ENCODE measurements around the gene IKZF3.
"Not testable (repeated sequence)": the region's sequence is repeated elsewhere in the genome, so short reads cannot be mapped to it uniquely, and the experiment has no call there.

The IKZF3 gene

DNA sequence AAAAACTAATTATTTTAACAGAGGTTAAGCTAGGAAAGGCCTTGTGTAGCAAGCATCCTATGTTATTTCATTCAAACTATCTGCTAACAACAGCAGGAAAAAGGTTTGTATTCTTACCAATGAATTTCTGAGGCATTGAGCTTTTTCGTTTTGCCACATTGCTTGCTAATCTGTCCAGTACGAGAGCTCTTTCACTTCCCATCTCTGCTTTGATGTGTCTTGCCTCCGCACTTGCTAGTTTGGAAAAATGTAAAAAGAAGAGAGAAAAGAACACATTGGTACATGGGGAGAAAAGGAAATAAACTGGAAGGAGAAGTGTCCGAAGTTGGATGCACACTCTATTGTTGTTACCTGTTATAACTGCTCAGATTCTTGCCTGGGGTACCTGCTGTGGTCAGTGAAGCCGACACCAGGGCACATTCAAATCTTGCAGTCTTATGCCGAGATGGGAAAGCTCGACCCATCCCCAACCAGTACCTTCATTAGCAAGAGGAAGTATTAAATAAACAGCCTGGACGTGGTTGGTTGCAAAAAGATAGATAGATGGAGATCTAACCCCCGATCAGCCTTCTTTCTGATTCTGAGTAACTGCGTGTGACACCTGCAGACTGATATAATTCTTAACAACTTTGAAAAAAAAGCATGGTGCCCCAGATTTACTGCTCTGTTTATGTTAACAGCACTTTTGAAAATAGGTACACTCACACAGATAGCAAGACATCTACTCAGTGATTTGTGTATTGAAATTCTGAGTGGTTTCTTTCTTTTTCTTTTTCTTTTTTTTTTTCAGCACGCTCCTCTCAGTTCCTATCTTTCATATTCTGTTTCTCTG, 86.4 kb downstream of the IKZF3 start:
- DNase-seq: no peak

DNA sequence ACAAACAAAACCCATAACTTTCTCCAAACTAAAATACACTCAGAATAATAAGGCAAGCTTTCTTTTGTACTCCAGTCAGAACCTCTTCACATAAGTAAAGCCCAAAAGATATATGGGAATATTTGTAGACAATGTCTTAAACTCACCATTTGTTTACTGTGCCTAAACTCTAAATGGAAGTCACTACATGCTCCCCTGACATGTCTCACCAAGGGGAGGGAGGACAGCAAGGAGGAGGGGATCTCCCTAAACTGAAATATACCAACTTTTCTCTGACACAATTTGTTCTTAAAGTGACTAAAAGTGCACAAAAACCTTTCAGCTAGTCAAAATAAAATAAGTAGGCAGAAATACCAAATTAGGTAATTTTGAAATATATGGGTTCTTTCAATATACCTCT, 87.9 kb downstream of the IKZF3 start:
- DNase-seq: no peak

DNA sequence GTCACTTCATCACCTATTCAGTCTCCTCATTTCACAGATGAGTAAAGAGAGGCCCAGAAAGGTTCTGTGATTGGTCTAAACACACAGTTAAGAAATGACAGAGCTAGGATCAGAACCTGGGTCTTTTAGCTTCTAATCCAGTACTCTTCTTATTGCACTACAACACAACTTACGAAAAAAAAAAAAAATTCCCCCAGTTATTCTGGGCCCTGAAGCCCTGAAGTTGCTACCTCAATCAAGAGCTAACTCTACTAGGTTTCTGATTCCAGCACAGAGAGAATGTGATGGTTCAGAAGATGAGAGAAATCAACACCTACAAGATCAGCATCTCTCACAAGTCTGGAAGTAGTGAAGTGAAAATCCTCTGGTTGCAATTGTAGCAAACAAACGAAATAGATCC, 89.1 kb downstream of the IKZF3 start:
- no peak for DNase-seq

GRCh38 chr17:39774047-39774446, 90.1 kb downstream of the IKZF3 start:
- DNase-seq: no peak

DNA sequence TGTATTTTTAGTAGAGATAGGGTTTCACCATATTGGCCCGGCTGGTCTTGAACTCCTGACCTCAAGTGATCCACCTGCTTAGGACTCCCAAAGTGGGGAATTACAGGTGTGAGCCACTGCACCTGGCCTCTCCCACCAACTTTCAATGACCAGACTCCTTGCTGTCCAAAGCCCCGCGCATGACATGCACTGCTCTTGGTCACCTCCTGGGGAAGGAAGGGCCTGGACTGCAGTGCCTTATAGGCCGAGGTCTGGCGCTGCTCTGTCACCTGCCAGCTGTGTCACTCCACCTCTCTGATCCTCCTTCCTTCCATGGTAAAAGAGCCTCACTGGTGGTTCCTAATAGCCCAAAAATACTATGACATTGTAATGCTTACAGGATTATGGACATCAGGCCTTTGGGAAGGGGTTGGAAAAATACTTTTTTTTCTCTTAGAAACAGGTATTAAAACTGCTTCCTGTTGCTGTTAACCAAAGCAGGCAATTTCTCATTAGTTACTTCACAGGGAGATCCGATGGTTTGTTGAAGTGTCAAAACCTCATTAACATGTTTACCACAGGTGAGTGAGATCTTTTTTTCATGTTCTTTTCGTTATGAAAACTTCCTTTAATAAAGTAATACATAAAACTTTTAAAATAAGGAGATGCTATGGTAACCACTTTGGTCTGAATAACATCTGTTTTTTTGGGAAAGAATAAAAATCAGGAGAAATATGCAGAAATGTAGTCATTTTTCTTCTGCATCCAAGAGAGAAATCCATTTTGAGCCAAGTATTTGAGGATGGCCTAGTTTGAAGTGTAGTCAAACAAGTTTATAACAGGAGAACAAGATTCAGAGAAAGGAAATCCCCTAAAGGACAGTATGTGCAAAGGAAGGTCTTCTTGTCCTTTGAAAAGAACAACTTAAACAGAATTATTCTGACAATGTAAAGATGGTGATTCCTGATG, 90.9 kb downstream of the IKZF3 start:
- no peak for DNase-seq

DNA sequence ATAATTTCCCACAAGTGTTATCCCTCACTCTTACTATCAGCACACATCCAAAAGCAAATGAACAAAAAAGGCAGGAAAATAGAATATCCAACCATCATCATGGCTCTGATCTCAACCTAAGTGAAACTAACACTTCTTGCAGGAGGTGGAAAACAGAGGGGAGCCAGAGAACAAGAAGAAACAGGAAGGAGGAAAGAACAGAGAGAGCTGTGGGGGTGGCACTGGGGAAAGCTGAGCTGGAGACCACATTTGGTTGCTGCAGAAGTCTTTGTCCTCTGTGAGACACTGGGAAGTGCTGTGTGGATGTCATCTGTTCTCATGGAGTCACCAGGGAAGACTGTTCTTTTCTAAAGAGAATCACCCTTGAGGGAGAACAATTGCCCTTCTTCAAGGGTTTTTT, 91.7 kb downstream of the IKZF3 start:
- DNase-seq: no peak

- DNase-seq: no peak
Measured at GRCh38 chr17:39769974-39770587, 94.0 kb downstream of the IKZF3 start.

DNA sequence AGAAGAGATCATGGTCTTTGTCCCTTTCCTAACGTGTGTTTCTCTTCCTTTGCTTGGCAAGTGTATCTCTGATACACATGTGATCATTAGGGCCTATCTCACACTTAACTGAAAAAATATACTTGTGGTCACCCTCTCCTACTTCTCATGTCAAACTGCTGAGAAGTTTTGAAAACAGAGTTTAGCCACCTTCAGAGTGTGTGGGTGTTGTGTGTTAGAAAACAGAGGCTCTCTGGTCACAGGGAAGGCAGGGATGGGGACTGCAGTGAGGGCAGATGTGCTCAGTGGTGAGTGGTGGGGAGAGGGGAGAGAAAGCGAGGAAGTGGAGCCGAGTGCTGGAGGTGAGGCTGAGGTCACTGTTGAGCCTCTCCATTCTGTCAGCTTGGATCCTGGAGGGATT, 97.0 kb downstream of the IKZF3 start:
- DNase-seq: no peak

DNA sequence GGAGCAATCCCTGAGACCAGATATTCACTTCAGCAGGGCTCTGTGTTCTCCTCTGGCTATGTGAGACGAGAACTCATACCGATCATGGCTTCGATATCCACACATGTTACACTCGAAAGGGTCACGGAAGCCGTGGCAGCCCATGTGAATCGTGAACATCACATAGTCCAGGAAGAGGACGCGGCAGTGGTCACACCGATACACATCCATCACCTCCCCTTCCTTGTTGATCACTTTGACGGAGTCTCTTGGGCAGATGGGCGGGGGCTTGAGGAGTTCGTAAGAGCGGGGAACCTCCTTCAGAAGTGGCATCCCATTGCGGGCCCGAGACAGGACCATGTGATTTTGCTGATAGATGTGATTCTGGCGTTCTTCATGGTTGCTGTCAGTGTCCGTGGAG, 98.3 kb downstream of the IKZF3 start:
- no peak for DNase-seq

DNA sequence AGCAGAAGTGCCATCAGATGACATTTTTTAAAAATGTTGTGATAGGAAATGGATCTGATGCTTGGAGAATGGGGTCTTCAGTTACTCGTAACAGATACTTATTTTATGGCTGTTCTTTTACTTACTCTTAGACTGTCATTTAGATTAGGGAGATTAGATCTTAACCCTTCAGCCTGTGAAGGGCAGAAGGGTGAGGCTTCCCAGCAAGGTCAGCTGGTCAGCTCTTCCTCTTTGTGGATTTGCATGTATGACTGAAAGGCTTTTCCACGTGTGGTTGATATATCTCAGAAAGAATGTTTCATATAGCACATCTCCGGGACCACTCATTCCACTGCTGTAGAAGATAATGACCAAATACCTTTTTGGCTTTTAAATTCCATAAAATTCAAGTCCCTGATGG, 98.9 kb downstream of the IKZF3 start:
- no peak for DNase-seq

DNA sequence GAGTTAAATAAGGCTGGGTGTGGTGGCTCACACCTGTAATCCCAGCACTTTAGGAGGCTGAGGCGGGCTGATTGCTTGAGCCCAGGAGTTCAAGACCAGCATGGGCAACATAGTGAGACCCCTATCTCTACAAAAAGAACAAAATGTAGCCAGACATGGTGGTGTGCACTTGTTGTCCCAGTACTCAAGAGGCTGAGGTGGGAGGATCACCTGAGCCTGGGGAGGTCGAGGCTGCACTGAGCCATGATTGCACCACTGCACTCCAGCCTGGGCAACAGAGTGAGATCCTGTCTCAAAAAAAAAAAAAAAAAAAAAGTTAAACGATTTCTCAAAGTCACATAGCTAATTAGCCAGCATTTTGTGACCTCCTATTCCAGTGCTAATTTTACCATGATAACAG, 99.9 kb downstream of the IKZF3 start:
- not testable (repeated sequence) for DNase-seq

DNA sequence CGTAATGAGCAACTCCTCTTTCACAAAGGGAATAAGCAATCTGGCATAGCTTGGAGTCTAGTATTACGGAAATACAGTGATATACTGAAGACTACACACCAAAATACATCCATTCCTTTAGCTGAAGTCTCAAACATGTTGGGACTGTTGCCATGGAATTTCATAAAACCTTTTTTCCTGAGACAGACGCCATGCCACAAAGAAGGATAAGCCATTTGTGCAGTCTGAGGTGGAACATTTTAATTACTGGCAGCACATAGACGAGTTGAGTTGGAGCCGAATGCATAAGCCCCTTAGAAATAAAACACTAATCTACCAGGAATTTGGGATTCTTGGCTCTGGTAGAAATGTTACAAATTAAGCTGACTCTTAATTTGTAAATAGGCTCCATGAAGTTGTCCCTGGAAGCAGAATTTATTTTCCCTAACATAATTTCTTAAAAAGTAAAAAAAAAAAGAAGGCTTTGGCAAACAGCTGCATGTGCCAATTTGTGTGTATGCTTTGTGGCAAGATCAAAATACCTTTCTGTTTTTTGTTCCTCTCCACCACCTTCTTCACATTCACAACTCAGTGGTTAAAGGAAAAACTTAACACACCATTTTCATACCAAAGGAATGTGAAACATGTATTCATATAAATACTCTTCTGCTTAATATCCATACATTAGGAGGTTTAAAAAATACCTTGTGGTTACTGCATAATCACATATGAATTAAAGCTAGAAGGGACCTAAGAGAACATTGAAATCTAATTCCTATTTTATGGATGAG, 100.9 kb downstream of the IKZF3 start:
- DNase-seq: peak; percentile 19

DNA sequence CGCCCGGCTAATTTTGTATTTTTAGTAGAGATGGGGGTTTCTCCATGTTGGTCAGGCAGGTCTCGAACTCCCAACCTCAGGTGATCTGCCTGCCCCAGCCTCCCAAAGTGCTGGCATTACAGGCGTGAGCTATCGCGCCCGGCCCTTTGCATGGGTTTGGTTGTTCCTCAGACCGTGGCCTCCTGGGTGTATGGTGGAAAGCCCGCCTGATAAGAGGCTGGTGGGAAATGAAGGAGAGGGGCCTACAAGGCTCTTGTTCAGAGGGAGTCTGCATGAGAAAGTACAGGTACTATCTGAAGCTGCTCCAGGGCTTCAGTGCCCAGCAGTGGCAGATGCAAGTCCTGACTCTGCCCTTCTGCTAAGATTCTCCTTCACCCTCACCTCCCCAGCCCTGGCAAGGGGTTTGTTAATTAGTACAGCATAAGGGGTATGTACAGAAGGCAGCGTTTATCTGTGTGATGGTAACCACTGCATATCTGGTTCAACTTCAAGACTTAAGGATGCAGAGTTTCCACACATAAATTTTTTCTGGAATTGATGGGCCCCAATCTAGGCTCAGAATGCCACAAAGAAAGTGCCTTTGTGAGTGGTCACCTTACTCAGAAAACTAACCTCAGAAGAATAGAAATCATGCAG, 102.1 kb downstream of the IKZF3 start:
- DNase-seq: no peak

DNA sequence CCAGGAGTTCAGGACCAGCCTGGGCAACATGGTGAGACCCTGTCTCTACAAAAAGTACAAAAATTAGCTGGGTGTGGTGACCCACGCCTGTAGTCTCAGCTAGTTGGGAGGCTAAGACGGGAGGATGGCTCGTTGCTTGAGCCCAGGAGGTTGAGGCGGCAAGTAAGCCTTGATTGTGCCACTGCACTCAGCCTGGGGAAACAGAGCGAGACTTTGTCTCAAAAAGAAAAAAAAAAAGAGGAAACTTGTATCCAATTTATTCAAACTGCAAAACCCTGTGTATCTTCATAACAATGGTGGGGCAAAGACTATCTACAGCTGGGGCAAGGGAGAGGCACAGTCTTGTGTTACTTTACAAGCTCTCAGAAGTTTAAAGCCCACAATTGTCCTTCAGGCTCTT, 104.9 kb downstream of the IKZF3 start:
- DNase-seq: no peak

- DNase-seq: no peak
Measured at GRCh38 chr17:39757931-39758873, 105.9 kb downstream of the IKZF3 start.

DNA sequence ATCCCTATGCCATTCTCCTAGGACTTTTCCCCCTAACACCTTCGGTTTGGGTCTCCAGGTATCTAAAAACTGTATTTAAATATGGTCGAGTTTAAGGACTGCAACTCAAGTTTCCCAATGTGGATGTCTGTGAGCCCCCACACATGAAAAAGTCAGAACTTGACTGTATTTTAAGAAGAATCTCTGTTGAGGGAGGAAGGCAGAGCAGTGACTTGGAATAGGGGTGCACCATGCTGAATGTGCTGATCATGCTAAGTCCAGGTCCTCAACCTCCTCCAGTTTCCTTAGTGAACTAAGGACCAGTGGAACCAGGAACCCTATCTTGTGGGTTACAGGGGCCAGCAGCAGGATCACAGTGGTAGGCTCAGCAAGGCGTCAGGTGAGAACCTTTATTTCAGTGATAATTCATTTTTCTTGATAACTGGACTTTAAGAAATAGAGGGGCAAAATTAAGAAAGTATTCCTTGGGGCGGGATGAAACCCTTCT, 106.9 kb downstream of the IKZF3 start:
- DNase-seq: no peak

DNA sequence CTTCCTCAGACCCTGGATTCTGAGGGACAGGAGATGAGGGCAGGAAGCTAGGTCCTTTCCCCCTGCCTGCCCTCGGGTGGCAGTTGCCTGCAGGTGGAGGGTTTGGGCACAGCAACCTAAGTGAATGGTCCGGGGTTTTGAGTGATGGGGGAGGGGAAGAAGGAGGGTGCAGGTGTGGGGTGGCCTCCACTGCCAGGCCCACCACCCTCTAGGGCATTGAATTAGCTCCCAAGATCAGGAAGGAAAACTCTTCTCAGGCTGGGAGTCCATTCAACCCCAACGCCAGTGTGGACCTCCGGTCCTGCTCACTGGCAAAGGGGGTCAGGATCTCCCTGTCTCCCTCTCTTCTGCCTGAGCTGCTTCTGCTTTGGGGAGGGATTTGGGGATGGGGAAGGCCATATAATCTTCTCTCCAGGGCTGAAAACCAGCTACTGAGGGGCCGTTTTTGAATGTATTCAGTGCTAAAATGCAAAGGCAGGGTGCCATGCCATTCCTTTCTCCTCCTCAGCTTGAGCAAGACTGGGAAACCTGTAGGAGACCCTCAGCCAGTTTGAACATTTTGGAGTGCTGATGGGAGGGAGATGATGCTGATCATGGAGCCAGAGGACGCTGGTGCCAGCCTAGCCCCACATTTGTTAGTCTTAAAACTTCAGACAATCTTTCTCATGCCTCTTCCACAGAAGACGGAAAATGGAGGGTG, 107.6 kb downstream of the IKZF3 start:
- no peak for DNase-seq

- DNase-seq: no peak
Measured at GRCh38 chr17:39755554-39756379, 108.3 kb downstream of the IKZF3 start.

GRCh38 chr17:39754958-39755553, 109.1 kb downstream of the IKZF3 start:
- no peak for DNase-seq

Measured in NCI-H82 (cell line).